Ammon's horn (tissue), 1 donor: ENCODE measurements around the gene USP25.

ENCODE experiments used
- DNase-seq: peaks from one replicate; pipeline ENCODE4 v3.0.0-alpha.2; 2016; ENCODE audit warnings: low spot score

The USP25 gene

GRCh38 chr21:15729674-15730483, at the start of gene USP25:
Gene USP25 (plus strand): TSS chr21:15729982. CDS start chr21:15730394, 412 bp downstream.
- DNase-seq, result peak; percentile 89

GRCh38 chr21:15682186-15682895, 47.4 kb upstream of the USP25 start:
- peak; percentile 34 for DNase-seq

- DNase-seq, result no peak
Measured at GRCh38 chr21:15682977-15683376, 46.8 kb upstream of the USP25 start.

- DNase-seq, result peak; percentile 44
Measured at GRCh38 chr21:15686506-15686905, 43.3 kb upstream of the USP25 start.

GRCh38 chr21:15687208-15687607, 42.6 kb upstream of the USP25 start:
- no peak for DNase-seq

- DNase-seq, result no peak
Measured at GRCh38 chr21:15688016-15688415, 41.8 kb upstream of the USP25 start.

- no peak for DNase-seq
Measured at GRCh38 chr21:15688809-15689208, 41.0 kb upstream of the USP25 start.

- DNase-seq, result no peak
Measured at GRCh38 chr21:15692711-15693110, 37.1 kb upstream of the USP25 start.

- DNase-seq, result no peak
Measured at GRCh38 chr21:15695241-15695640, 34.5 kb upstream of the USP25 start.

GRCh38 chr21:15701830-15702229, 28.0 kb upstream of the USP25 start:
- DNase-seq, result no peak

GRCh38 chr21:15703932-15704331, 25.9 kb upstream of the USP25 start:
- no peak for DNase-seq

GRCh38 chr21:15706696-15707095, 23.1 kb upstream of the USP25 start:
- DNase-seq, result no peak

GRCh38 chr21:15713412-15713811, 16.4 kb upstream of the USP25 start:
- DNase-seq, result no peak

- DNase-seq, result no peak
Measured at GRCh38 chr21:15718711-15719110, 11.1 kb upstream of the USP25 start.

GRCh38 chr21:15719976-15720375, 9.8 kb upstream of the USP25 start:
- no peak for DNase-seq

- no peak for DNase-seq
Measured at GRCh38 chr21:15722591-15723324, 7.0 kb upstream of the USP25 start.

GRCh38 chr21:15725949-15726348, 3.8 kb upstream of the USP25 start:
- DNase-seq, result no peak

- no peak for DNase-seq
Measured at GRCh38 chr21:15728046-15728445, 1.7 kb upstream of the USP25 start.

GRCh38 chr21:15729346-15729673, 472 bp upstream of the USP25 start:
- no peak for DNase-seq

- DNase-seq, result no peak
Measured at GRCh38 chr21:15730484-15731242, 881 bp downstream of the USP25 start.

GRCh38 chr21:15731243-15731613, 1.4 kb downstream of the USP25 start:
- no peak for DNase-seq
